Measurements from ENCODE around the gene INPP5D. TPM values are rescaled to one million over a fixed set of nuclear protein-coding genes. Genes with fewer than 3 reads are reported as not detected.

The INPP5D gene
- total and polyA plus RNA-seq, 2 of the 13 experiments (the other 11 are each of a cell fraction or from before 2014, with no cell fraction given) = 16.7 to 18.0 TPM

GRCh38 chr2:233211548-233211895 lies 151.4 kb downstream of the INPP5D start:
- Histone ChIP-seq H3K9me3 (ENCODE audit: low read length) (no peaks in the 10 kb centered on the region), H3K27me3 (ENCODE audit: control insufficient read depth in 1 of 2, insufficient read depth in 2 of 2, low read length in 2 of 2) (peaks cover 0 to 5% of the 10 kb centered on the region in 2 experiments; a peak in 1 of 5 replicates), H3K4me2 (ENCODE audit: low read depth, low read length) (peak overlapping the region; percentile 23; the same call in 1 of the 2 replicates), H3K4me3 (replicated peaks in 1 of 3; ENCODE audit: insufficient read depth in 1 of 3, low read depth in 2 of 3, low read length in 3 of 3) (no peak overlapping the region), H3K4me1 (ENCODE audit: insufficient read depth, low read length) (peaks cover 30% of the 10 kb centered on the region), H3K9ac (ENCODE audit: insufficient read depth, low read depth, low read length) (no peak overlapping the region), H4K20me1 (ENCODE audit: insufficient read depth, low read length) (no peaks in the 10 kb centered on the region), H3K36me3 (replicated peaks in 1 of 2; ENCODE audit: control insufficient read depth in 1 of 2, insufficient read depth in 2 of 2, low read length in 2 of 2) (peaks cover 0 to 3% of the 10 kb centered on the region in 2 experiments; a peak in 2 of 5 replicates), H3K27ac (ENCODE audit: extremely low read length, insufficient read depth, low read length) (no peak overlapping the region), H2AFZ (ENCODE audit: low read length) (no peak overlapping the region), H3K79me2 (ENCODE audit: insufficient read depth, low read length) (no peaks in the 10 kb centered on the region)
- CTCF ChIA-PET (ENCODE audit: low intra/inter-chr PET ratio, low total read pairs) = no interaction called here
- in situ Hi-C loops (cut with HindIII; ENCODE audit: extremely low pct_ligation_motif_present, low pct_unique_long_range_greater_than_20kb) (no loop called here), intact Hi-C loops (cut with micrococcal nuclease; ENCODE audit: unreplicated experiment) (no loop called here)
- WGBS (ENCODE audit: low lambda C conversion rate) = 64% methylated on average over 3 of the region's 3 CpGs
- POLR2A ChIA-PET = no interaction called here
- FAIRE-seq (no peak), DNase-seq (ENCODE audit: low spot score) (no peak), ATAC-seq (no peak)
- BruUV-seq (replicated peaks) = no TSS peak
- TF ChIP-seq ZNF547 (CRISPR knock-in tag; IDR thresholded peaks at IDR 0.05) = no peak

GRCh38 chr2:233213011-233213410 lies 152.9 kb downstream of the INPP5D start:
- WGBS (ENCODE audit: low lambda C conversion rate) = 74% methylated on average over 15 of the region's 15 CpGs
- FAIRE-seq = no peak

More at GRCh38 chr2:233213011-233213410, 152.9 kb downstream of the INPP5D start:
- DNase-seq (ENCODE audit: low spot score) (no peak), ATAC-seq (no peak)
- no peak overlapping the region for H3K4me2 ChIP-seq (ENCODE audit: low read depth, low read length)
- BruUV-seq (replicated peaks) = no TSS peak
- TF ChIP-seq SOX5 (CRISPR knock-in tag; IDR thresholded peaks at IDR 0.05; ENCODE audit: borderline replicate concordance) (no peak), BCLAF1 (IDR thresholded peaks at IDR 0.05) (no peak), ZNF256 (CRISPR knock-in tag; conservative IDR thresholded peaks at IDR 0.05) (no peak)
- TF ChIP-seq, protein P1, sequence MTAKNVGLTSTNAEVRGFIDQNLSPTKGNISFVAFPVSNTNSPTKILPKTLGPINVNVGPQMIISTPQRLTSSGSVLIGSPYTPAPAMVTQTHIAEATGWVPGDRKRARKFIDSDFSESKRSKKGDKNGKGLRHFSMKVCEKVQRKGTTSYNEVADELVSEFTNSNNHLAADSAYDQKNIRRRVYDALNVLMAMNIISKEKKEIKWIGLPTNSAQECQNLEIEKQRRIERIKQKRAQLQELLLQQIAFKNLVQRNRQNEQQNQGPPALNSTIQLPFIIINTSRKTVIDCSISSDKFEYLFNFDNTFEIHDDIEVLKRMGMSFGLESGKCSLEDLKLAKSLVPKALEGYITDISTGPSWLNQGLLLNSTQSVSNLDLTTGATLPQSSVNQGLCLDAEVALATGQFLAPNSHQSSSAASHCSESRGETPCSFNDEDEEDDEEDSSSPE (CRISPR knock-in tag; IDR thresholded peaks at IDR 0.05) = no peak
- H3K36me3 ChIP-seq (replicated peaks in 1 of 2; ENCODE audit: control insufficient read depth in 1 of 2, insufficient read depth in 2 of 2, low read length in 2 of 2) = no peaks in the 10 kb centered on the region
- H3K79me2 ChIP-seq (ENCODE audit: insufficient read depth, low read length) = no peaks in the 10 kb centered on the region
- no peak overlapping the region for H3K27ac ChIP-seq (ENCODE audit: extremely low read length, insufficient read depth, low read length)
- H3K4me3 ChIP-seq (replicated peaks in 1 of 3; ENCODE audit: insufficient read depth in 1 of 3, low read depth in 2 of 3, low read length in 3 of 3) = no peak overlapping the region
- H3K27me3 ChIP-seq (ENCODE audit: control insufficient read depth in 1 of 2, insufficient read depth in 2 of 2, low read length in 2 of 2) = peaks cover under 1 to 5% of the 10 kb centered on the region in 2 experiments; a peak in 1 of 5 replicates
- no peak overlapping the region for H2AFZ ChIP-seq (ENCODE audit: low read length)
- ChIA-PET CTCF (ENCODE audit: low intra/inter-chr PET ratio, low total read pairs) (no interaction called here), POLR2A (no interaction called here)
- no peaks in the 10 kb centered on the region for H3K9me3 ChIP-seq (ENCODE audit: low read length)
- H3K9ac ChIP-seq (ENCODE audit: insufficient read depth, low read depth, low read length) = no peak overlapping the region
- in situ Hi-C loops (cut with HindIII; ENCODE audit: extremely low pct_ligation_motif_present, low pct_unique_long_range_greater_than_20kb) (no loop called here), intact Hi-C loops (cut with micrococcal nuclease; ENCODE audit: unreplicated experiment) (no loop called here)
- H3K4me1 ChIP-seq (ENCODE audit: insufficient read depth, low read length) = peaks cover 26% of the 10 kb centered on the region
- H4K20me1 ChIP-seq (ENCODE audit: insufficient read depth, low read length) = no peaks in the 10 kb centered on the region
